ENCODE results near the gene HSD17B8.

- TF ChIP-seq CTCF (IDR thresholded peaks at IDR 0.05; ENCODE audit: low read depth, low read length) (no peak), POLR2A (IDR thresholded peaks at IDR 0.05; ENCODE audit: extremely low read depth, insufficient read length) (no peak), MAX (IDR thresholded peaks at IDR 0.05; ENCODE audit: low read depth, low read length) (no peak)
Measured at GRCh38 chr6:33189625-33190448, 14.6 kb upstream of the HSD17B8 start.

Measured in NB4 (cell line).